ENCODE results near the gene ACP2.

DNA sequence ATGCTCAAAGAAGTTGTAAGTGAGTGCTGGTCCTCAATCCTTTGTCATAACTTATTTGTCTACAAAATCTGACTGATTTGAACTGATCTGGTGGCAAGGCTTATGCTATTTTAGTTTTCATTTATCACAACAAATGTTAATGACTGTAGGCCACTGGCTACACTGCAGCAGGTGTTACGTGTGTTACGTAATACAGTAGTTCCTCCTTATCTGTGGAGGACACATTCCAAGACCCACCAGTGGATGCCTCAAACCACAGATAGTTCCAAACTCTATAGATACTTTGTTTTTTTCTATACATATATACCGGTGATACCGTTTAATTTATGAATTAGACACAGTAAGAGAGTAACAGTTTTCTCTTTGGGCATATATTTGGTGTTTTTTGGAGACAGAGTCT, 28.3 kb upstream of the ACP2 start:
- TF ChIP-seq, protein P1, sequence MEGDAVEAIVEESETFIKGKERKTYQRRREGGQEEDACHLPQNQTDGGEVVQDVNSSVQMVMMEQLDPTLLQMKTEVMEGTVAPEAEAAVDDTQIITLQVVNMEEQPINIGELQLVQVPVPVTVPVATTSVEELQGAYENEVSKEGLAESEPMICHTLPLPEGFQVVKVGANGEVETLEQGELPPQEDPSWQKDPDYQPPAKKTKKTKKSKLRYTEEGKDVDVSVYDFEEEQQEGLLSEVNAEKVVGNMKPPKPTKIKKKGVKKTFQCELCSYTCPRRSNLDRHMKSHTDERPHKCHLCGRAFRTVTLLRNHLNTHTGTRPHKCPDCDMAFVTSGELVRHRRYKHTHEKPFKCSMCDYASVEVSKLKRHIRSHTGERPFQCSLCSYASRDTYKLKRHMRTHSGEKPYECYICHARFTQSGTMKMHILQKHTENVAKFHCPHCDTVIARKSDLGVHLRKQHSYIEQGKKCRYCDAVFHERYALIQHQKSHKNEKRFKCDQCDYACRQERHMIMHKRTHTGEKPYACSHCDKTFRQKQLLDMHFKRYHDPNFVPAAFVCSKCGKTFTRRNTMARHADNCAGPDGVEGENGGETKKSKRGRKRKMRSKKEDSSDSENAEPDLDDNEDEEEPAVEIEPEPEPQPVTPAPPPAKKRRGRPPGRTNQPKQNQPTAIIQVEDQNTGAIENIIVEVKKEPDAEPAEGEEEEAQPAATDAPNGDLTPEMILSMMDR (conservative IDR thresholded peaks at IDR 0.05; ENCODE audit: low read length): no peak
- TF ChIP-seq EZH2phosphoT487 (IDR thresholded peaks at IDR 0.05; ENCODE audit: borderline replicate concordance, low read depth, low read length): no peak

All from OCI-LY7 (cell line).